MCF 10A (cell line): ENCODE results near the gene PDE4D. TPM values are rescaled to one million over a fixed set of nuclear protein-coding genes. Genes with fewer than 3 reads are reported as not detected.

Source experiments
- BruUV-seq: library from RNA; stranded (reverse); fragments of 400-500 nt; replicated peaks from 2 replicates; lab custom pipeline; 2021; lab: Mats Ljungman, UMichigan
- CTCF ChIA-PET: fragments of 300-600 bp; sonication (Branson Sonifier 250); formaldehyde crosslinking; extraction: SDS; loops from one replicate; lab custom pipeline; 2021; ENCODE audit warnings: antibody characterized with exemption, inconsistent platforms; lab: Yijun Ruan, JAX
- POLR2A ChIA-PET: fragments of 300-600, 350-650 bp; sonication (Branson Sonifier 250); formaldehyde crosslinking; extraction: SDS; loops from one replicate; lab custom pipeline; 2020; ENCODE audit warnings: antibody characterized with exemption, inconsistent platforms; lab: Yijun Ruan, JAX
- DNase-seq: peaks from one replicate; pipeline ENCODE4 v3.0.0-alpha.2; 2018; ENCODE audit not compliant: unreplicated experiment
- H3K27ac Mint-ChIP-seq: one replicate; pipeline ENCODE4 v1.8.0; 2022; ENCODE audit warnings: mild to moderate bottlenecking, low read depth, mixed read lengths; ENCODE audit not compliant: unreplicated experiment
- H3K27me3 Mint-ChIP-seq: one replicate; pipeline ENCODE4 v1.8.0; 2022; ENCODE audit warnings: mixed read lengths; ENCODE audit not compliant: insufficient read depth, unreplicated experiment
- H3K36me3 Mint-ChIP-seq: one replicate; pipeline ENCODE4 v1.8.0; 2022; ENCODE audit warnings: mild to moderate bottlenecking, moderate library complexity, mixed read lengths; ENCODE audit not compliant: insufficient read depth, unreplicated experiment
- H3K4me1 Mint-ChIP-seq: one replicate; pipeline ENCODE4 v1.8.0; 2022; ENCODE audit warnings: mixed read lengths; ENCODE audit not compliant: insufficient read depth, unreplicated experiment
- H3K4me3 Mint-ChIP-seq: one replicate; pipeline ENCODE4 v1.8.0; 2022; ENCODE audit warnings: mild to moderate bottlenecking, moderate library complexity, mixed read lengths; ENCODE audit not compliant: unreplicated experiment
- H3K9me3 Mint-ChIP-seq: one replicate; pipeline ENCODE4 v1.8.0; 2022; ENCODE audit warnings: mixed read lengths; ENCODE audit not compliant: unreplicated experiment
- CTCF ChIP-seq: fragments of 200-600 bp; IDR thresholded peaks from one replicate; pipeline ENCODE4 v1.8.0; 2022; ENCODE audit warnings: antibody characterized with exemption, mild to moderate bottlenecking; ENCODE audit not compliant: unreplicated experiment
- intact Hi-C: fragments of 100-400 bp; cut with micrococcal nuclease; formaldehyde crosslinking; loops from 2 replicates; pipeline ENCODE4 v1.14.1; 2022
- total RNA-seq: library from RNA; stranded (reverse); gene quantifications from 2 replicates; pipeline ENCODE4 v1.2.3, GENCODE V29; 2022

PDE4D gene
- total RNA-seq, 1 experiment from 2014 or later, result 85.0 TPM

DNA sequence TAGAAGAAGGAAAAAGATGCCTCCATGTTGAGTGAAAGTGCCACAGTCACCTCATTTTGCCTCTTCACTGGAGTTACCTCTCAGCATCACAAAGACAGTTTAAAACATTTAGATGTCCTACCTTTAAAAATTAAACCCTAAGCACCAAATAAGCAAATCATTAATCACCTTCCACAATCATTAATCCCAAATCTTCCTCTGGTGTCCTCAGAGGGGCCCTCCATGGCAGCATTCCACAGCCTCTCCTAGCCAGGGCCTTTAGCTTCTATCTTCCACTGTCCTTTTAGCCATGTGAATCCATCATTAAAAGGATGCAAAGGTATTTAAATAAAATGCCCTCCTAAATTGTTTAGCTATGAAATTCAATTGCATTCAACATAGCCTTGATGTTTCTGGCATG lies 310.8 kb downstream of the PDE4D start:
- Mint-ChIP-seq H3K4me3 (no peak overlapping the region), H3K36me3 (peaks cover 25% of the 10 kb centered on the region), H3K27ac (no peak overlapping the region), H3K9me3 (no peaks in the 10 kb centered on the region), H3K27me3 (no peaks in the 10 kb centered on the region), H3K4me1 (peaks cover 27% of the 10 kb centered on the region)
- ChIA-PET POLR2A (interaction anchor here (1.4 kb wide), 1 partner anchor 35 kb away, joined by 5 read pairs; no protein-coding TSS in a partner anchor), CTCF (interaction anchor here (0.6 to 0.7 kb wide), 3 partner anchors 13 to 234 kb away, joined by 3 read pairs; no protein-coding TSS in a partner anchor)
- DNase-seq, result no peak
- intact Hi-C loops, result no loop called here
- BruUV-seq, result no TSS peak
- no peak for TF ChIP-seq CTCF

DNA sequence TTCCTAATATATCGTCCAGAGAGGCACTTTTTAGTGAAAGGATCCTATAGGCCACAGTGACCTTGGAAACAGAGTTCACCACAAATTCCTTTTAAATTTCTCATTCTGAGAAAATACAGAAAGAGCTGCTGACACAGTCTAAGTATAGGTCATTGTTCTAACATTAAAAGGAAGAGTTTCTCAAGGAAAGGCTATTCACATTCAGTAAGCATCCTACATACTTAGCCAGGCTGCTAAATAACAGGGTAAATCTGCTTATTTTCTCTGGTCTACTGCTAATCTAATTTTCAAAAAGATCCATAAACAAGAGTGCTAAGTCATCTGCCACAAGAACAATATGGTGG lies 313.7 kb downstream of the PDE4D start:
- ChIA-PET POLR2A (interaction anchor here (0.6 kb wide), 1 partner anchor 202 kb away, joined by 3 read pairs; no protein-coding TSS in a partner anchor), CTCF (interaction anchor here (1.7 kb wide), 1 partner anchor 10 kb away, joined by 4 read pairs; no protein-coding TSS in a partner anchor)
- H3K27me3 Mint-ChIP-seq, result no peaks in the 10 kb centered on the region
- intact Hi-C loops, result no loop called here
- H3K4me3 Mint-ChIP-seq, result no peak overlapping the region
- TF ChIP-seq CTCF, result no peak
- BruUV-seq, result no TSS peak
- DNase-seq, result no peak
- H3K36me3 Mint-ChIP-seq, result peaks cover 11% of the 10 kb centered on the region
- H3K27ac Mint-ChIP-seq, result no peak overlapping the region
- H3K9me3 Mint-ChIP-seq, result no peaks in the 10 kb centered on the region
- H3K4me1 Mint-ChIP-seq, result peaks cover 27% of the 10 kb centered on the region

DNA sequence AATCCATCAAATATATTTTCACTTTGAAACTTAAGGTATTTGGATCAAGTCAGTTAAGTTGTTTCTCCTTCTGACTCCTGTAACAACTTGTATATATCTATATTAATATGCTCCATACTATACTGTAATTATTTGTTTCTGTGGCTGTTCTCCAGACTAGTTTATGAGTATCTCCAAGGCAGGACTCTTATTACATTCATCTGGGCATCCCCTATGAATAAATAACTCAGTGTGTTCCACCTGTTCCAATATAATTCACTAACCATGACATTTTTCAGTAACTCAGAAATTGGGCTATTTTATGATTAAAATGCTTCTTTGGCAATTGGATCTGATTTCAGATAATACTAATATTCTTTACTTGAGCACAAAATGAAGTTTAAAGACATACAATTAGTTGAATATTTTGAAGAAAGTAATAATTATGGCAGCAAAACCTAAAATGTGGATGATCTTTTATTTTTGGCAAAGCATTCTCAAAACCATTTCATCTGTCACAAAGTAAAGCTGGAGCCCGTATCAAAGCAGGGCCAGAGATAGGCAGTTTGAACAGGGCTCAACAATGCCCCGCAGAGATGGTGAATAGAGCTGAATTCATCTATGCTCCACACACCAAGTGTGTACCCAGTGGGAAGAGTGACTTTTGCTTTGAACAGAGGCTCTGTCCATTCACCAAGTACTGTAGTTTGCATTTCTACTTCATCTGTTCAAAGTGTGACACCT lies 314.3 kb downstream of the PDE4D start:
- POLR2A ChIA-PET, result interaction anchor here (1.0 kb wide), 1 partner anchor 15 kb away, joined by 4 read pairs; no protein-coding TSS in a partner anchor
- CTCF ChIA-PET, result interaction anchor here (1.7 kb wide), 1 partner anchor 10 kb away, joined by 4 read pairs; no protein-coding TSS in a partner anchor
- H3K27me3 Mint-ChIP-seq, result no peaks in the 10 kb centered on the region
- no peaks in the 10 kb centered on the region for H3K9me3 Mint-ChIP-seq
- no peak for TF ChIP-seq CTCF
- intact Hi-C loops, result no loop called here
- BruUV-seq, result no TSS peak
- H3K4me3 Mint-ChIP-seq, result no peak overlapping the region
- DNase-seq, result no peak
- H3K36me3 Mint-ChIP-seq, result peaks cover 11% of the 10 kb centered on the region
- peak overlapping the region; percentile 11 for H3K27ac Mint-ChIP-seq
- H3K4me1 Mint-ChIP-seq, result peaks cover 25% of the 10 kb centered on the region

DNA sequence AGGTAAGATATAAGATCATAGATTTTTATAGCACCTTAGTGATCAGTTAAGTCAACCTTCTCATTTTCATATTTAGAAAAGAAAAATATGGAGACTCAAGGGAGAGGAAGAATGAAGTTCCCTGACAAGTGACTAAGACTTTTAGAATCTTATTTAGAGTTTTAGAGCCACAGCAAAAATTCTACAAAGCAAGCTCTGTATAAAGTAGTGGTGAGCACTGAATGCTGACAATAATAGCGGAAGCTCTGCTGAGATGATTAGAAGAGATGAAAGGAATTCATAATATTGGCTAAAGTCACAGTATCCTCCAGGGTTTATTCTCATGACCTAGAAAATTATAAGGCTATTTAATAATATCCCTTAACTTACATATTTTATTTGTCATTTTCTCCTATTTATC lies 316.0 kb downstream of the PDE4D start:
- Mint-ChIP-seq H3K27me3 (no peaks in the 10 kb centered on the region), H3K4me3 (no peak overlapping the region), H3K9me3 (no peaks in the 10 kb centered on the region), H3K27ac (no peak overlapping the region), H3K4me1 (peaks cover 9% of the 10 kb centered on the region), H3K36me3 (peaks cover 11% of the 10 kb centered on the region)
- intact Hi-C loops, result no loop called here
- ChIA-PET POLR2A (interaction anchor here (0.7 kb wide), 1 partner anchor 211 kb away, joined by 3 read pairs; no protein-coding TSS in a partner anchor), CTCF (no interaction called here)
- DNase-seq, result no peak
- TF ChIP-seq CTCF, result no peak
- BruUV-seq, result no TSS peak
